ENCODE data around the gene NAAA.
"Not testable (repeated sequence)": the region's sequence is repeated elsewhere in the genome, so short reads cannot be mapped to it uniquely, and the experiment has no call there.

The NAAA gene

DNA sequence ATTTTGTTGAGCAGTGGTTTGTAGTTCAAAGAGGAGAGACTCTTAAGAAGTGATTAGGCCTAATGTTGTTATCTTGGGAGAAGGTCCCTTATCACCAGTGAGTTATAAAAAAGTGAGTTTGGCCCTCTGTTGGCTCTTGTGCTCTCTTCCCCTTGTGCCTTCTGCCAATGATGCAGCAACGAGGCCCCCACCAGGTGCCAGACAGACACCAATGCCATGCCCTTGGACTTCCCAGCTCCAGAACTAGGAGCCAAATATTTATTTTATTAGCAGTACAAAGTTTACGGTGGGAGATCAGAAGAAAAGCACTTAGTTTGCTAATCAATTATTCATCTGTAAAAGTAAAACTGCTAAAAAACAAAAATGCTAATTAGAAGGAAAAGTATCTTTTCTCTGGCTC lies 22.7 kb upstream of the NAAA start:
- no peak for DNase-seq (ENCODE audit: low read depth)
- TF ChIP-seq, protein P1, sequence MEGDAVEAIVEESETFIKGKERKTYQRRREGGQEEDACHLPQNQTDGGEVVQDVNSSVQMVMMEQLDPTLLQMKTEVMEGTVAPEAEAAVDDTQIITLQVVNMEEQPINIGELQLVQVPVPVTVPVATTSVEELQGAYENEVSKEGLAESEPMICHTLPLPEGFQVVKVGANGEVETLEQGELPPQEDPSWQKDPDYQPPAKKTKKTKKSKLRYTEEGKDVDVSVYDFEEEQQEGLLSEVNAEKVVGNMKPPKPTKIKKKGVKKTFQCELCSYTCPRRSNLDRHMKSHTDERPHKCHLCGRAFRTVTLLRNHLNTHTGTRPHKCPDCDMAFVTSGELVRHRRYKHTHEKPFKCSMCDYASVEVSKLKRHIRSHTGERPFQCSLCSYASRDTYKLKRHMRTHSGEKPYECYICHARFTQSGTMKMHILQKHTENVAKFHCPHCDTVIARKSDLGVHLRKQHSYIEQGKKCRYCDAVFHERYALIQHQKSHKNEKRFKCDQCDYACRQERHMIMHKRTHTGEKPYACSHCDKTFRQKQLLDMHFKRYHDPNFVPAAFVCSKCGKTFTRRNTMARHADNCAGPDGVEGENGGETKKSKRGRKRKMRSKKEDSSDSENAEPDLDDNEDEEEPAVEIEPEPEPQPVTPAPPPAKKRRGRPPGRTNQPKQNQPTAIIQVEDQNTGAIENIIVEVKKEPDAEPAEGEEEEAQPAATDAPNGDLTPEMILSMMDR (IDR thresholded peaks at IDR 0.05; ENCODE audit: low read length, missing control alignments), result no peak
- H3K4me3 ChIP-seq (replicated peaks; ENCODE audit: low read depth, low read length), result no peak overlapping the region

DNA sequence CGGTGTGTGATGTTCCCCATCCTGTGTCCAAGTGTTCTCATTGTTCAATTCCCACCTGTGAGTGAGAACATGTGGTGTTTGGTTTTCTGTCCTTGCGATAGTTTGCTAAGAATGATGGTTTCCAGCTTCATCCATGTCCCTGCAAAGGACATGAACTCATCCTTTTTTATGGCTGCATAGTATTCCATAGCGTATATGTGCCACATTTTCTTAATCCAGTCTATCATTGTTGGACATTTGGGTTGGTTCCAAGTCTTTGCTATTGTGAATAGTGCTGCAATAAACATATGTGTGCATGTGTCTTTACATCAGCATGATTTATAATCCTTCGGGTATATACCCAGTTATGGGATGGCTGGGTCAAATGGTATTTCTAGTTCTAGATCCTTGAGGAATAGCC lies 21.3 kb upstream of the NAAA start:
- not testable (repeated sequence) for H3K4me3 ChIP-seq (replicated peaks; ENCODE audit: low read depth, low read length); DNase-seq (ENCODE audit: low read depth)

DNA sequence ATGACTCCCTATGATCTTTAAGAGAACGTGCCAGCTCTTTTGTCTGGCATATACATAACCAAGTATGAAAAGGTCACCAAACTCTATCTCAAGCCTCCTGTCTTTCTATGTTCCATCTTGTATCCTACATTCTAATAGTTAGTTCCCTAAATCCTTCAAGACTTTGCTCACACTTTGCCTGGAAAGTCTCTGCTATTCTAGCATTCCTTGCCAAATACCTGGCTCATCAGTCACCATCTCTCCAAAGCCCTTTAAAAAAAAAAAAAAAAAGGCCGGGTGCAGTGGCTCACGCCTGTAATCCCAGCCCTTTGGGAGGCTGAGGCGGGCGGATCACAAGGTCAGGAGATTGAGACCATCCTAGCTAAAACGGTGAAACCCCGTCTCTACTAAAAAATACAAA lies 17.7 kb upstream of the NAAA start:
- DNase-seq (ENCODE audit: low read depth); H3K4me3 ChIP-seq (replicated peaks; ENCODE audit: low read depth, low read length): not testable (repeated sequence)

DNA sequence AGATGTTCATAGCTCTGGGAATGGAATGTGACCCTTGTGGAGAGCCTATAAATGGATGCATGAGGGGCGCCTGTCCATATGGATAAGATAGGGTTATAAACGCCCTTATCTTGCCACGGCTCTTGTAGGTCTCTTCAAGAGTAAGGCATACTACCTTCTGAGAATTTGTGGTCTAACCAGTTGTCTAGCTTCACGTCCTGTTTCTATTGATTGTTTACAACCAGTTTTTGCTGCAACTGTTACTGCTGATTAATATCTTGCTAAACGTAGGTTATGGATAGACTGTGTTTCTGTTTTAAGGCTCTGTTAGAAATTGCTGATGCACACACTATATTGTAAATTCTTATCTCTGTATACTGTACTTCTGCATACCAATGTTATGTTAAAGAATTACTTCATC lies 14.0 kb upstream of the NAAA start:
- DNase-seq (ENCODE audit: low read depth), result not testable (repeated sequence)

DNA sequence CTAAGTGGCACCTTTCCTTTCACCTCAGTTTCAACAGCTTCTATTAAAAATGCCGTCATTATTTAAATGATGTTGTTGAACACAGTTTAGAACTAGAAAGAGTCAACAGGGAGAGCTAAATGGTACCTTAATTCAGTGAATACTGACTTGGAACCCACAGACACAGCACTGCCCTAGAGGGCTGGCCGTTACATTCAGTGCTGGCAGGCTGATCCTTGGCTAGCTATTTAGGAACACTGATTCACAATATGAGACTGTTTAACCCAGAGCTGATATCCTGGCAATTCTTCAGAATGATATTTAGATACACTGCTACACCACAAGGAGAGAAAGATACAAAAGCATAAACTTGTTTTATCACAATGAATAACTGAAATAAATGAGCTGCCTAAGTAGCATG lies 12.7 kb upstream of the NAAA start:
- DNase-seq (ENCODE audit: low read depth), result no peak
- TF ChIP-seq, protein P1 (IDR thresholded peaks at IDR 0.05; ENCODE audit: low read length, missing control alignments), result no peak
- H3K4me3 ChIP-seq (replicated peaks; ENCODE audit: low read depth, low read length), result no peak overlapping the region

More for the DNA sequence above, 14.0 kb upstream of the NAAA start:
- H3K4me3 ChIP-seq (replicated peaks; ENCODE audit: low read depth, low read length), result not testable (repeated sequence)

DNA sequence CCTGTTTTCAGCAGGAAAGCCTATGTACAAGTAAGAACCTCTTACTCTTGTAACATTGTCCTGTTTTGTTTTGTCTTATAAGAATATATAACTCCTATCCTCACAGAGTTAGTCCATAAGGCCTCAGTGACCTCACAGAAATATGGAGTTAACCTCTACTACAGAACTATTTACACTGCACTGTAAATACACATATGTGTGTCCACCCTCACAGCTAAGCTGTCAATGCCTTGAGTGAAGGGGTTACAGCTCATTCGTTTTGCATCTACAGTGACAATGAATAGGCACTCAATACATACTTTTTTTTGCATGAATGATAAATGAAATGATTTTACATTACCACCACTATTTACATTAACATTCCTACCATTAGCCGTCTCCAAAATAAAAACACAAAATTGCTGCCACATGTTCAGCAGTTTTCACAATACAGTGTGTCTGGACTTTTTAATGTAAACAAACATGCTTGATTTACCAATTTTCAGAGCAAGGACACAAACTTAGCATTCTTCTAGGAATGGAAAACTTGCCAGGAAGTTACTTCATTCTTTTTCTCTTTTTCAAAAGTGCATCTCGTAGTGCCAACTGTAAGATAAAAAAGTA lies 9.5 kb upstream of the NAAA start:
- TF ChIP-seq, protein P1 (IDR thresholded peaks at IDR 0.05; ENCODE audit: low read length, missing control alignments), result no peak
- no peak overlapping the region for H3K4me3 ChIP-seq (replicated peaks; ENCODE audit: low read depth, low read length)
- no peak for DNase-seq (ENCODE audit: low read depth)

DNA sequence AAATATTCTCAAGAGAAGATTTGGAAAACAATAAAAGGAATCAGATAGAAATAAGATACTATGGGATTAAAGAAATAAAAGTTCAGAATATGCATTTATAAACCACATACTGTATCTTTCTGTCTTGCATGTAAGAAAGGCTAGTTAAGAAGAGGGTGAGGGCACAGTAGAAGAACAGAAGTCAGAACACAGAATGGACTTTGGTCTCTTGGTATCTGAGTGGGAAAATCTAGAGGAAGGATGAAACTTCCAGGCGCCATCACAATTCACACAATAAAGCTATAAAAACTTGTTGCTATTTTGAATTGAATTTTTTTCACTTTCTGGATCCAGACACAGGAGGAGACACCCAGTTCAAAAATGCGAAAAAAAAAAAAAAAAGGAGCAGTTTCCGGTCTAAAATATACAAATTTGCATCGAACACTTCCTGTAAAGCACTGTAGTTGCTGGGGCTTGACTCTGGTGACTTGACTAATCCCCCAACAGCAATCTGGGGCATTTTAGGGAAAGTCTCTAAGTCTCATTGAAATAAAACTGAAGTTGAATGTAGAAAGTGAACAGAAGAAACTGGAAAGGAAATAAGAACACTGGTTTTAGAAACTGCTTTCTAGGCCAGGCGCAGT lies 8.1 kb upstream of the NAAA start:
- H3K4me3 ChIP-seq (replicated peaks; ENCODE audit: low read depth, low read length), result no peak overlapping the region
- no peak for DNase-seq (ENCODE audit: low read depth)
- TF ChIP-seq, protein P1 (IDR thresholded peaks at IDR 0.05; ENCODE audit: low read length, missing control alignments), result no peak

DNA sequence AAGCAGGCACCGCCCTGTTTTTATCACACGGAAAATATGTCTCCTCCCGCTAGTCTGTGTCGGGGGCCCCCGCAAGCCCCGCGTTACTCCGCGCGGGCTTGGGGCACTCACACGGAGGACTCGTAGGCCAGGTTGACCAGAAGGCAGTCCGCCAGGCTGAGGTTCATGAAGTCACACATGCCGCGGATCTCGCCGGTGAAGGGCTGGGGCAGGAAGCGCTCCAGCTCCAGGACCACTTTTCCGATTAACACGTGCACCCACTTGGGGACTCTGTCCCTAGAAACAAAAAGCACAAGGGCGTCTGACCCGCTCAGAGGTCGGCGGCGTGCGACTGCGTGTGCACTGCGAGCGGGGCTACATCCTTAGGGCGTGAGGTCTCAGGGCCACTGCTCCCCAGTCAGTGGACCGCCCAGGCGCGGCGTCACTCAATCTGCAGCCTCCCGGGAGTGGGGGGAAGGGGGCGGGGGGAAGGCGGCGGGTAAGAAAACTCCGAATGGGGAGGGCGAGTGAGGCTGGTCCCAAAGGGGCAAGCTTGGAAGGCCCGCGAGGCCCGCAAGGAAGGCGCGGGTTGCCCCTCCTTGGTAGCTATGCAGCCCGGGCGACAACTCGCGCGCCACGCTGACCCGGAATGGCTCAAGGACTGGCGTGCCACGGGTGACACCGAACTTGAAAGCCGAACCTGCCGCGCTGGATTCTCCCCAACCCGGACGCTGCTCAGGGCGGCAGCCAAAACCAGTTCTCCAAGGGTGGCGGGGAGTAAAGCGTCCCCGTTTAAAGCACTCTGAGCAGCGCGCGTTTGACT lies 722 bp downstream of the NAAA start:
- TF ChIP-seq, protein P1 (IDR thresholded peaks at IDR 0.05; ENCODE audit: low read length, missing control alignments), result no peak
- peak overlapping the region; percentile 73 for H3K4me3 ChIP-seq (replicated peaks; ENCODE audit: low read depth, low read length)
- DNase-seq (ENCODE audit: low read depth), result peak; percentile 34

All from fibroblast of pulmonary artery (primary cell).